Measurements from ENCODE around the gene TBX21.

Gene TBX21

GRCh38 chr17:47703191-47703591, 29.8 kb upstream of the TBX21 start:
- TF ChIP-seq ZC3H10 (CRISPR knock-in tag; IDR thresholded peaks at IDR 0.05) (no peak), ESRRG (CRISPR knock-in tag; IDR thresholded peaks at IDR 0.05) (no peak), OSR1 (CRISPR knock-in tag; IDR thresholded peaks at IDR 0.05) (no peak), ZNF8 (CRISPR knock-in tag; IDR thresholded peaks at IDR 0.05) (no peak), PATZ1 (CRISPR knock-in tag; IDR thresholded peaks at IDR 0.05; ENCODE audit: borderline replicate concordance) (no peak), GLIS3 (CRISPR knock-in tag; IDR thresholded peaks at IDR 0.05) (no peak), ARNTL (CRISPR knock-in tag; IDR thresholded peaks at IDR 0.05; ENCODE audit: borderline replicate concordance, low read depth) (no peak), BACH2 (CRISPR knock-in tag; IDR thresholded peaks at IDR 0.05; ENCODE audit: borderline replicate concordance) (no peak), PPARA (CRISPR knock-in tag; IDR thresholded peaks at IDR 0.05; ENCODE audit: borderline replicate concordance) (no peak), ISL1 (CRISPR knock-in tag; IDR thresholded peaks at IDR 0.05) (no peak)
- TF ChIP-seq, protein P1, sequence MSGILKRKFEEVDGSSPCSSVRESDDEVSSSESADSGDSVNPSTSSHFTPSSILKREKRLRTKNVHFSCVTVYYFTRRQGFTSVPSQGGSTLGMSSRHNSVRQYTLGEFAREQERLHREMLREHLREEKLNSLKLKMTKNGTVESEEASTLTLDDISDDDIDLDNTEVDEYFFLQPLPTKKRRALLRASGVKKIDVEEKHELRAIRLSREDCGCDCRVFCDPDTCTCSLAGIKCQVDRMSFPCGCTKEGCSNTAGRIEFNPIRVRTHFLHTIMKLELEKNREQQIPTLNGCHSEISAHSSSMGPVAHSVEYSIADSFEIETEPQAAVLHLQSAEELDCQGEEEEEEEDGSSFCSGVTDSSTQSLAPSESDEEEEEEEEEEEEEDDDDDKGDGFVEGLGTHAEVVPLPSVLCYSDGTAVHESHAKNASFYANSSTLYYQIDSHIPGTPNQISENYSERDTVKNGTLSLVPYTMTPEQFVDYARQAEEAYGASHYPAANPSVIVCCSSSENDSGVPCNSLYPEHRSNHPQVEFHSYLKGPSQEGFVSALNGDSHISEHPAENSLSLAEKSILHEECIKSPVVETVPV (CRISPR knock-in tag; IDR thresholded peaks at IDR 0.05): no peak
- TF ChIP-seq, protein P2, sequence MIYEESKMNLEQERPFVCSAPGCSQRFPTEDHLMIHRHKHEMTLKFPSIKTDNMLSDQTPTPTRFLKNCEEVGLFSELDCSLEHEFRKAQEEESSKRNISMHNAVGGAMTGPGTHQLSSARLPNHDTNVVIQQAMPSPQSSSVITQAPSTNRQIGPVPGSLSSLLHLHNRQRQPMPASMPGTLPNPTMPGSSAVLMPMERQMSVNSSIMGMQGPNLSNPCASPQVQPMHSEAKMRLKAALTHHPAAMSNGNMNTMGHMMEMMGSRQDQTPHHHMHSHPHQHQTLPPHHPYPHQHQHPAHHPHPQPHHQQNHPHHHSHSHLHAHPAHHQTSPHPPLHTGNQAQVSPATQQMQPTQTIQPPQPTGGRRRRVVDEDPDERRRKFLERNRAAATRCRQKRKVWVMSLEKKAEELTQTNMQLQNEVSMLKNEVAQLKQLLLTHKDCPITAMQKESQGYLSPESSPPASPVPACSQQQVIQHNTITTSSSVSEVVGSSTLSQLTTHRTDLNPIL (CRISPR knock-in tag; IDR thresholded peaks at IDR 0.05; ENCODE audit: low read depth): no peak
- no peak for ATAC-seq

- TF ChIP-seq ZNF565 (CRISPR knock-in tag; conservative IDR thresholded peaks at IDR 0.05; ENCODE audit: low read depth): no peak
- TF ChIP-seq TSHZ2 (CRISPR knock-in tag; IDR thresholded peaks at IDR 0.05): no peak
- no peak for TF ChIP-seq ISL1 (CRISPR knock-in tag; IDR thresholded peaks at IDR 0.05)
- TF ChIP-seq ZFP30 (CRISPR knock-in tag; IDR thresholded peaks at IDR 0.05): no peak
- no peak for TF ChIP-seq ZFP3 (CRISPR knock-in tag; IDR thresholded peaks at IDR 0.05)
- ATAC-seq: no peak
Measured at GRCh38 chr17:47703671-47704070, 29.4 kb upstream of the TBX21 start.

DNA sequence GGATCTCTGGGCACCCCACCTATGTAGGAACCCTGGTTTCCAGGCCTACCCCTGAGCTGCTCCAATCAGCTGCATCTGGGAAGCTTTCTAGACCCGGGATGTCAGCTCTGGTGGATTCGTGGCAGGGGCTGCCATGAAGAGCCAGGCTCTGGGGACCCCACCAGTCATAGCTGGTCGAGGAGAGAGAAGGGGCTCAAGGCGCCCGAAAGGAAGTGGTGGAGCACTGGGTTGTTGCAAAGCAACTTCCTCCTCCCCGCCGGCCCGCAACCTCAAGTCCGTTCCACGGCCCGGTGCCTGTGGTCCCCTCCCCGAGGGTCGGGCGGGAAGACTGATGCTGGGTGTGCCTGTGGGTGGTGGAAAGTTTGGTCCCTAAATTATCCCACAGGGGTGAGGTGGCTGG, 28.9 kb upstream of the TBX21 start:
- TF ChIP-seq GLIS3 (CRISPR knock-in tag; IDR thresholded peaks at IDR 0.05) (no peak), SNAI2 (CRISPR knock-in tag; IDR thresholded peaks at IDR 0.05) (no peak), PPARA (CRISPR knock-in tag; IDR thresholded peaks at IDR 0.05; ENCODE audit: borderline replicate concordance) (no peak), ZFP30 (CRISPR knock-in tag; IDR thresholded peaks at IDR 0.05) (no peak), ZC3H10 (CRISPR knock-in tag; IDR thresholded peaks at IDR 0.05) (no peak), ZFP3 (CRISPR knock-in tag; IDR thresholded peaks at IDR 0.05) (no peak), PATZ1 (CRISPR knock-in tag; IDR thresholded peaks at IDR 0.05; ENCODE audit: borderline replicate concordance) (no peak), TOX (CRISPR knock-in tag; IDR thresholded peaks at IDR 0.05; ENCODE audit: borderline replicate concordance) (no peak), RARB (CRISPR knock-in tag; IDR thresholded peaks at IDR 0.05) (no peak), ZNF8 (CRISPR knock-in tag; IDR thresholded peaks at IDR 0.05) (no peak), ISL1 (CRISPR knock-in tag; IDR thresholded peaks at IDR 0.05) (no peak), ARNTL (CRISPR knock-in tag; IDR thresholded peaks at IDR 0.05; ENCODE audit: borderline replicate concordance, low read depth) (no peak), ZNF565 (CRISPR knock-in tag; conservative IDR thresholded peaks at IDR 0.05; ENCODE audit: low read depth) (no peak)
- TF ChIP-seq, protein P2 (CRISPR knock-in tag; IDR thresholded peaks at IDR 0.05; ENCODE audit: low read depth): no peak
- ATAC-seq: no peak

Data from SK-N-SH treated with all-trans-retinoic acid at 6 μM for 48 hours (cell line).